ENCODE data around the gene LRRC4C. TPM values are rescaled to one million over a fixed set of nuclear protein-coding genes. Genes with fewer than 3 reads are reported as not detected.

The LRRC4C gene
- total RNA-seq, 2 donors from 2014 or later: 1.3 TPM; not detected in 1

- Histone ChIP-seq H3K27me3 (no peaks in the 10 kb centered on the region), H3K4me1 (no peaks in the 10 kb centered on the region), H3K36me3 (replicated peaks in 1 of 2; ENCODE audit: insufficient read depth in 1 of 2, low read depth in 2 of 2) (no peaks in the 10 kb centered on the region), H3K4me3 (no peak overlapping the region), H3K27ac (no peak overlapping the region), H3K9me3 (no peaks in the 10 kb centered on the region)
- TF ChIP-seq CTCF (IDR thresholded peaks at IDR 0.05) (no peak), POLR2A (IDR thresholded peaks at IDR 0.05) (no peak)
- 71 to 80% methylated on average over 5 of the region's 5 CpGs for WGBS, 2 donors
- ATAC-seq: no peak
- DNase-seq: no peak
- intact Hi-C loops (cut with DNase I): no loop called here
Observed at GRCh38 chr11:40100162-40100553, 1359.3 kb downstream of the LRRC4C start.

- WGBS, 2 donors: 52 to 64% methylated on average over 13 of the region's 13 CpGs
- ATAC-seq (no peak), DNase-seq (no peak)
- Histone ChIP-seq H3K4me1 (no peaks in the 10 kb centered on the region), H3K27me3 (no peaks in the 10 kb centered on the region), H3K36me3 (replicated peaks in 1 of 2; ENCODE audit: insufficient read depth in 1 of 2, low read depth in 2 of 2) (no peaks in the 10 kb centered on the region), H3K27ac (no peak overlapping the region), H3K4me3 (no peak overlapping the region), H3K9me3 (no peaks in the 10 kb centered on the region)
- intact Hi-C loops (cut with DNase I): no loop called here
- no peak for TF ChIP-seq CTCF (IDR thresholded peaks at IDR 0.05)
- no peak for TF ChIP-seq POLR2A (IDR thresholded peaks at IDR 0.05)
Observed at GRCh38 chr11:40099426-40100161, 1359.9 kb downstream of the LRRC4C start.

GRCh38 chr11:40095446-40095845 is 1364.0 kb downstream of the LRRC4C start:
- TF ChIP-seq POLR2A (IDR thresholded peaks at IDR 0.05): no peak
- no peak for TF ChIP-seq CTCF (IDR thresholded peaks at IDR 0.05)
- no peak overlapping the region for H3K27ac ChIP-seq
- H3K4me3 ChIP-seq: no peak overlapping the region
- intact Hi-C loops (cut with DNase I): no loop called here
- WGBS, 2 donors: 20 to 22% methylated on average over 1 of the region's 1 CpG
- no peaks in the 10 kb centered on the region for H3K36me3 ChIP-seq (replicated peaks in 1 of 2; ENCODE audit: insufficient read depth in 1 of 2, low read depth in 2 of 2)
- ATAC-seq: no peak
- no peaks in the 10 kb centered on the region for H3K27me3 ChIP-seq
- no peak for DNase-seq
- H3K4me1 ChIP-seq: no peaks in the 10 kb centered on the region
- no peaks in the 10 kb centered on the region for H3K9me3 ChIP-seq

DNA sequence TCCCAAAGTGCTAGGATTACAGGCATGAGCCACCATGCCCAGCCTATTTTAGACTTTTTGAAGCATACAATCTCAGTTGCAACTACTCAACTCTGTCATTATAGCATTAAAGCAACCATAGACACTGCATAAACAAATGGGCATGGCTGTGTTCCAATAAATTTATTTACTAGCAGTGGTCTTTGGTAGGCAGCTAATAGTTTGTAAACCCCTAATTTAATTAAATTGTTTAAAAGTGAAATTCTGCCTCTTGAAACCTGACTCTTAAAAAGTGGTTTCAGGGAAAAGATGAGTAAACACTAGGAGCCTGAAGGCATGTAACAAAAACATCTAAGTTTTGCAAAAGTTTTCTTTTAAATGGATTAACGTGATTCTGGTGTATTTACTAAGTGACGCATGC is 1364.5 kb downstream of the LRRC4C start:
- intact Hi-C loops (cut with DNase I): no loop called here
- no peaks in the 10 kb centered on the region for H3K36me3 ChIP-seq (replicated peaks in 1 of 2; ENCODE audit: insufficient read depth in 1 of 2, low read depth in 2 of 2)

More for the DNA sequence above, 1364.5 kb downstream of the LRRC4C start:
- Histone ChIP-seq H3K4me1 (no peaks in the 10 kb centered on the region), H3K4me3 (no peak overlapping the region), H3K9me3 (no peaks in the 10 kb centered on the region), H3K27me3 (no peaks in the 10 kb centered on the region), H3K27ac (no peak overlapping the region)
- DNase-seq (no peak), ATAC-seq (no peak)
- 73 to 77% methylated on average over 2 of the region's 2 CpGs for WGBS, 2 donors
- TF ChIP-seq POLR2A (IDR thresholded peaks at IDR 0.05): no peak
- no peak for TF ChIP-seq CTCF (IDR thresholded peaks at IDR 0.05)
